Esophagus squamous epithelium (tissue), 5 donors: ENCODE data around the gene MRRF. TPM values are rescaled to one million over a fixed set of nuclear protein-coding genes. Genes with fewer than 3 reads are reported as not detected.

Source experiments
- DNase-seq: peaks from one replicate; lab custom pipeline; 2025; lab: John Stamatoyannopoulos, UW
- H3K27ac ChIP-seq, 4 donors: fragments of 200-600 bp; sonication (generic); one replicate each; pipeline ENCODE4 v1.5.1; 2016 to 2019; ENCODE audit warnings: mild to moderate bottlenecking in 1 of 4
- H3K27me3 ChIP-seq, 4 donors: fragments of 200-600 bp; sonication (generic); 1 replicate in 3 of 4; 2 replicates in 1 of 4; pipeline versions ENCODE4 v1.5.1 to v1.6.0; 2017 to 2021; ENCODE audit warnings: antibody characterized with exemption in 1 of 4
- H3K36me3 ChIP-seq, 3 donors: fragments of 200-600 bp; sonication (generic); one replicate each; pipeline ENCODE4 v1.5.1; 2016 to 2019
- H3K4me1 ChIP-seq, 3 donors: fragments of 200-600 bp; sonication (generic); one replicate each; pipeline ENCODE4 v1.5.1; 2017 to 2019
- H3K4me3 ChIP-seq, 4 donors: fragments of 200-600 bp; sonication (generic); 1 replicate in 3 of 4; 2 replicates in 1 of 4; pipeline ENCODE4 v1.5.1; 2016 to 2019; ENCODE audit warnings: mild to moderate bottlenecking in 2 of 4, moderate library complexity in 1 of 4
- H3K9me3 ChIP-seq, 3 donors: fragments of 200-600 bp; sonication (generic); one replicate each; pipeline ENCODE4 v1.5.1; 2016 to 2019
- POLR2A ChIP-seq, 4 donors: fragments of 450-650 bp; IDR thresholded peaks; one replicate each; pipeline ENCODE4 v1.6.1; 2017; ENCODE audit warnings: antibody characterized with exemption in 4 of 4, mild to moderate bottlenecking in 4 of 4, moderate library complexity in 3 of 4
- WGBS, 2 donors: methylation state at CpG; one replicate each; pipeline ENCODE4 v1.1.5; 2018; 5-methylcytosine and 5-hydroxymethylcytosine counted together
- intact Hi-C: fragments of 100-400 bp; cut with DNase I; formaldehyde crosslinking; loops from one replicate; pipeline ENCODE4 v1.15.0; 2022
- total RNA-seq, 4 donors: library from RNA; depleted of rRNA; stranded (reverse); fragments of >200 nt; gene quantifications; one replicate each; pipeline ENCODE4 v1.1.0, GENCODE V29; 2016
- TF ChIP-seq, protein P1 (sequence below), 6 experiments: fragments of 450-650 bp in 4 of 6; fragments of 200-600 bp in 2 of 6; sonication (generic) in 2 of 6; IDR thresholded peaks; one replicate each; pipeline ENCODE4 v1.5.1; 2016 to 2019; ENCODE audit warnings: antibody characterized with exemption in 6 of 6, mild to moderate bottlenecking in 4 of 6, moderate library complexity in 4 of 6
- donor health status: DM: yes; HTN: yes; CAD: no.

Gene MRRF
- total RNA-seq, 4 donors from 2014 or later, result 23.9 to 48.6 (median 40.4) TPM

DNA sequence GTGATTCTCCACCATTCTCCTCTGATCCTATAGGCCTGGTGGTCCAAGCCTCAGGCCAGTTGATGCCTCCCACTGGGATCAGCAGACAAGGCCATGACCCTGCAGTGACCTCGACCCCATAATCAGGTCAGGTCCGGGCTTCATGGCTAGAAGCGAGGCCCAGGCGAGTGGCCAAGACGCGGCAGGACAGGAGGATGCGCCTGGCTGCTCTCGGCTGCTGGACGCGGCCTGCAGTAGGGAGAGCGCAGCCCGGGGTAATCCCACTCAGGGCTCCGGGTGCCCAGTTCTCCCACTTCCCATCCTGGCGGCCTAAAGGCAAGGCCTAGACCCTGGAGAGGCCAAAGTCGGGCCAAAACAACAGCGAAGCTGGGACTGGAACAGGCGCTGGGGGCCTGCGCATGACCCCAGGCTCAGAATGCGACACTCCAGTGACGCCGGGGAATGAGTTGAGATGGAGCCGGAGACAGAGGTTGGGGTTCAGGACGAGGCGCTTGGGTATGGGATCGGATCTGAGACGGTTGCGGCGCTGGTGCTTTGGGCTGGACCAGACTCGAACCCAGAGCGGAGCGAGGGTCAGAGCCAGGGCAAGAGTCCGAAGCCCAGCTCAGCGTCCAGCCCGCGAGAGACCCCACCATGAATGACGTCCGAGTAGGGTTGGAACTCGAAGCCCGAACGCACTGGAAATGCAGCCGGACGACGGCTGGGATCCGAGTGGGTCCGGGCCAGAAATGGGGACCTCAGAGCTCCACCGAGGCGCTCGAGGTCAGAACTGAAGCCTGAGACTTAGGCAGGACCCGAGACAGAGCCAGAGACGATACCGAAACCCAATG, 39.2 kb upstream of the MRRF start:
- 66 to 71% methylated on average over 27 to 28 of the region's 51 CpGs for WGBS, 2 donors
- H3K4me1 ChIP-seq, result peaks cover 15 to 50% (median 27%) of the 10 kb centered on the region in 3 donors
- intact Hi-C loops, result no loop called here
- no peaks in the 10 kb centered on the region for H3K9me3 ChIP-seq
- H3K36me3 ChIP-seq, result no peaks in the 10 kb centered on the region
- DNase-seq, result no peak
- TF ChIP-seq POLR2A (IDR thresholded peaks at IDR 0.05), result no peak
- H3K27me3 ChIP-seq, result peaks cover 22 to 100% (median 43%) of the 10 kb centered on the region in 4 donors
- peak overlapping the region in 2 of 4 donors; percentile 24 to 67 for H3K4me3 ChIP-seq
- no peak overlapping the region for H3K27ac ChIP-seq

DNA sequence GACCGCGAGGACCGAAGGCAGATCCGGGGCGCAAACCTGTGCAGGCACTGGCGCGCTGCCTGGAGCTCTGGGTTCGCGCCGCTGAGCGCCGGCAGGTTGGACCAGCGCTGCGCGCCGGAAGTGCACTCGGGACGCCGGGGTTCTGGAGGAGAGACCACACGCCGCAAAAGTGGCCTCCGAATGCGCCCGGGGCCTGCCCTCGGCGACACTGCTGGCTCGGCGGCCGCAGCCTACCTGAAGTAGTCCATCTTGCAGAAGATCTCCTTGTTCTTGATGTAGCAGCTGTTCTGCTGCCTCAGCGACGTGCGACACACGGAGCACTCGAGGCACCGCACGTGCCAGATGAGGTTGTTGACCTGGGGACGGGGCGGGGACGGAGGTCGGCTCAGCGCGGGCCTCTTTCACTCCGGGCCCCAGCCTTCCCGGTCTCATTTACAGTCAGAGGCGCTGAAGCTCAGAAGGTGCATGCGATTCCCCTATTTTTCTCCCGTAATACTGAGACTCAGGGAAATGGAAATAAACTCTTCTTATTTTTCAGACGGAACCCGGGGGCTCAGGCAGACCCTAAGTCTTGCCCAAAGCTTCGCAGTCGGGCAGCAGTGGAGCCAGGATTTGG, 38.4 kb upstream of the MRRF start:
- intact Hi-C loops, result no loop called here
- Histone ChIP-seq H3K4me3 (peak overlapping the region in 2 of 4 donors; percentile 49 to 67), H3K36me3 (no peaks in the 10 kb centered on the region), H3K4me1 (peaks cover 15 to 43% (median 27%) of the 10 kb centered on the region in 3 donors), H3K27ac (no peak overlapping the region), H3K27me3 (peaks cover 18 to 100% (median 42%) of the 10 kb centered on the region in 4 donors), H3K9me3 (no peaks in the 10 kb centered on the region)
- DNase-seq, result no peak
- TF ChIP-seq, protein P1, sequence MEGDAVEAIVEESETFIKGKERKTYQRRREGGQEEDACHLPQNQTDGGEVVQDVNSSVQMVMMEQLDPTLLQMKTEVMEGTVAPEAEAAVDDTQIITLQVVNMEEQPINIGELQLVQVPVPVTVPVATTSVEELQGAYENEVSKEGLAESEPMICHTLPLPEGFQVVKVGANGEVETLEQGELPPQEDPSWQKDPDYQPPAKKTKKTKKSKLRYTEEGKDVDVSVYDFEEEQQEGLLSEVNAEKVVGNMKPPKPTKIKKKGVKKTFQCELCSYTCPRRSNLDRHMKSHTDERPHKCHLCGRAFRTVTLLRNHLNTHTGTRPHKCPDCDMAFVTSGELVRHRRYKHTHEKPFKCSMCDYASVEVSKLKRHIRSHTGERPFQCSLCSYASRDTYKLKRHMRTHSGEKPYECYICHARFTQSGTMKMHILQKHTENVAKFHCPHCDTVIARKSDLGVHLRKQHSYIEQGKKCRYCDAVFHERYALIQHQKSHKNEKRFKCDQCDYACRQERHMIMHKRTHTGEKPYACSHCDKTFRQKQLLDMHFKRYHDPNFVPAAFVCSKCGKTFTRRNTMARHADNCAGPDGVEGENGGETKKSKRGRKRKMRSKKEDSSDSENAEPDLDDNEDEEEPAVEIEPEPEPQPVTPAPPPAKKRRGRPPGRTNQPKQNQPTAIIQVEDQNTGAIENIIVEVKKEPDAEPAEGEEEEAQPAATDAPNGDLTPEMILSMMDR (IDR thresholded peaks at IDR 0.05), result no peak
- no peak for TF ChIP-seq POLR2A (IDR thresholded peaks at IDR 0.05)
- 11 to 43% methylated on average over 5 to 20 of the region's 51 CpGs for WGBS, 2 donors

DNA sequence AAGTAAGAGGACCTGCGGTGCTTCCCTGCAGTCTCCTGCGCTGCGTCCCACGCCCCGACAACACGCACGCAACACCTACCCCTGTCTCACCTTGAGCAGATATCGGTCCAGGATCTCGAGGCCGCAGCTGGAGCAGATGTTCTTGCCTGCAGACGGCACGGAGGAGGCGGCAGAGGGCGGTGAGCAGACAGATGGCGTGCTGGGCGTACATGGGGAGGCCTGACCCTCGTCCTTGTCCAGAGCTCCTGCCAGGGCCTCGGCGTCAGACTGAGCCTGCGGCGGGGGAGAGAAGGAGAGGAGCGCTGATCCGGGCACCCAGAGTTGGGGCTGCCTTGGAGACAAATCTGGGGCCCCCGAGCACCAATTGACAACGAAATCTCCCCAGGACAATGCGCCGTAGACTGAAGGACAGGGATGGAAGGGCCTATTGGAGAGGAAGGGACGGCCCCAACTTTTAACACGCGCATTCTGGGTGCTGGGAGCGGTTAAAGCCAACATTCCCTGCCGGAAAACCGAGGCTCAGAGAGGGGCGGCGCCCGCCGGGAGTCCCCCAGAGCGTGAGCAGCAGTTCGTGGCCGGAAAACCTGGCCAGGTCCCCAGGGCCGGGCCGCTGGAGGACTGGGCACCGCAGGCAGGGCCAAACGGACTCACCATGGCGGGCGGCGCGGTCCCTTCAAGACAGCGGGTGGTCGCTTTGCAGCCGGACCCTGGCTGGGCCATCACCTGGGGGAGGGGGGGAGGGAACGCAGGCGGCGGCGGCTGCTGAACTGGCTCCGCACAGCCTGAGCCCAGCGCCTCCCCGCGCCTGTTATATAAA, 37.7 kb upstream of the MRRF start:
- intact Hi-C loops, result no loop called here
- H3K27ac ChIP-seq, result peak overlapping the region in 1 of 4 donors; percentile 0
- no peaks in the 10 kb centered on the region for H3K36me3 ChIP-seq
- peak overlapping the region in 3 of 4 donors; percentile 40 to 67 (median 49) for H3K4me3 ChIP-seq
- WGBS, 2 donors, result 35 to 48% methylated on average over 10 to 36 of the region's 59 CpGs
- peaks cover 15 to 39% (median 27%) of the 10 kb centered on the region in 3 donors for H3K4me1 ChIP-seq
- no peak for DNase-seq
- TF ChIP-seq POLR2A (IDR thresholded peaks at IDR 0.05), result no peak
- no peaks in the 10 kb centered on the region for H3K9me3 ChIP-seq
- H3K27me3 ChIP-seq, result peaks cover 21 to 100% (median 41%) of the 10 kb centered on the region in 4 donors

DNA sequence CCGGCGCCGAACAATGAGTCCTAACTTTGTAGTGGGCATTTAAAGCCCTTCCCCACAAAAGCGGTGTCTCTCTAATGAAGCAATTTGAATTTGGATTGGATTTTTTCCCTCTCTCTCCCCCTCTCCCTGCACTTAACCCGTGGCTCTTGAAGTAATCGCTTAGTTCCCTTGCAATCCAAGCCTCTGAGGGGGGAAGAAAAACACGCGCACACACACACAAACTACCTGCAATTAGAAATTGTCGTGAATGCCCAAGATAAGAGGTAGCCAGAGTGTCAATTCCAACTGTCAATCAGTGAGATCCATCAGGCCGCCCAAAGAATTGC, 37.1 kb upstream of the MRRF start:
- DNase-seq, result no peak
- TF ChIP-seq, protein P1 (IDR thresholded peaks at IDR 0.05), result no peak
- no peak for TF ChIP-seq POLR2A (IDR thresholded peaks at IDR 0.05)
- intact Hi-C loops, result no loop called here
- Histone ChIP-seq H3K4me1 (peaks cover 15 to 39% (median 27%) of the 10 kb centered on the region in 3 donors), H3K27me3 (peaks cover 21 to 99% (median 41%) of the 10 kb centered on the region in 4 donors), H3K27ac (peak overlapping the region in 1 of 4 donors; percentile 0), H3K4me3 (peak overlapping the region in 3 of 4 donors; percentile 40 to 67 (median 49)), H3K9me3 (no peaks in the 10 kb centered on the region), H3K36me3 (no peaks in the 10 kb centered on the region)
- 14 to 28% methylated on average over 8 of the region's 10 CpGs for WGBS, 2 donors

DNA sequence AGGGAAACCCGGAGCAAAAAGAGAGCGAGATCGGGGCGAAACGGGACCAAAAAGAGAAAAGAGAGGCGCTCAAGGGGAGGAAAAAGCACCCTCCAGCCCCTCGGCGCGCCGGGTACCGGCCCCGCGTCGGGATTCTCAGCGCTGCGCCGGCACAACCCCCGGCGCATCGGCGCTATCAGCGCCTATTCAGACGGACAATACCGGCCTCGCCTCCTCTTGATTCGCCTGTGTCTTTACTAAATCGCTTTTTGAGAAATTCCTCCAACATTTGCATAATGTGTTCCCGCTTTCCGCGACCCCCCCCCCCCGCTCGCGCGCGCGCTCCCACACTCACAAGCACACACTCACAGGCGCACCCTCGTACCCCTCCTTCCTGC, 36.5 kb upstream of the MRRF start:
- no peak for DNase-seq
- Histone ChIP-seq H3K9me3 (no peaks in the 10 kb centered on the region), H3K4me3 (peak overlapping the region; percentile 17 to 67 (median 44)), H3K27ac (peak overlapping the region in 2 of 4 donors; percentile 52 to 66), H3K36me3 (no peaks in the 10 kb centered on the region), H3K4me1 (peaks cover 15 to 39% (median 27%) of the 10 kb centered on the region in 3 donors), H3K27me3 (peaks cover 21 to 97% (median 41%) of the 10 kb centered on the region in 4 donors)
- intact Hi-C loops, result no loop called here
- no peak for TF ChIP-seq POLR2A (IDR thresholded peaks at IDR 0.05)
- TF ChIP-seq, protein P1 (IDR thresholded peaks at IDR 0.05), result no peak
- 1% methylated on average over 25 to 37 of the region's 38 CpGs for WGBS, 2 donors
